Measurements from ENCODE around the gene PCSK7.

Gene PCSK7

DNA sequence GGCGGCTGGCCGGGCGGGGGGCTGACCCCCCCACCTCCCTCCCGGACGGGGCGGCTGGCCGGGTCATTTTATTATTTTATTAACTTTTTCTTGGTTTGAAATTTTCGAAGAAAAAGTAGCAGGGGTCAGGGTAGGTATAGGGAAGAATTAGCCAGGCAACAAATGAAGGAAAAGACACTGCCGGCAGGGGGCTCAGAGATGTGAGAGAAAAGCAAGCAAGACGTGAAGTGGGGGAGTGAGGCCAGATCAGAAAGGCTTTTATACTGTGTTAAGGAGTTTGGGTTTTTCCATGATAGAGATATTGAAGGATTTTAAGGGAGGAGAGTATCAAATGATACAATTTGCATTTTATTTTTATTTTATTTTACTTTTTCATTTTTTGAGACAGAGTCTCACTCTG, 19.6 kb upstream of the PCSK7 start:
- no peak for DNase-seq (ENCODE audit: low read depth)
- TF ChIP-seq, protein P1, sequence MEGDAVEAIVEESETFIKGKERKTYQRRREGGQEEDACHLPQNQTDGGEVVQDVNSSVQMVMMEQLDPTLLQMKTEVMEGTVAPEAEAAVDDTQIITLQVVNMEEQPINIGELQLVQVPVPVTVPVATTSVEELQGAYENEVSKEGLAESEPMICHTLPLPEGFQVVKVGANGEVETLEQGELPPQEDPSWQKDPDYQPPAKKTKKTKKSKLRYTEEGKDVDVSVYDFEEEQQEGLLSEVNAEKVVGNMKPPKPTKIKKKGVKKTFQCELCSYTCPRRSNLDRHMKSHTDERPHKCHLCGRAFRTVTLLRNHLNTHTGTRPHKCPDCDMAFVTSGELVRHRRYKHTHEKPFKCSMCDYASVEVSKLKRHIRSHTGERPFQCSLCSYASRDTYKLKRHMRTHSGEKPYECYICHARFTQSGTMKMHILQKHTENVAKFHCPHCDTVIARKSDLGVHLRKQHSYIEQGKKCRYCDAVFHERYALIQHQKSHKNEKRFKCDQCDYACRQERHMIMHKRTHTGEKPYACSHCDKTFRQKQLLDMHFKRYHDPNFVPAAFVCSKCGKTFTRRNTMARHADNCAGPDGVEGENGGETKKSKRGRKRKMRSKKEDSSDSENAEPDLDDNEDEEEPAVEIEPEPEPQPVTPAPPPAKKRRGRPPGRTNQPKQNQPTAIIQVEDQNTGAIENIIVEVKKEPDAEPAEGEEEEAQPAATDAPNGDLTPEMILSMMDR (conservative IDR thresholded peaks at IDR 0.05; ENCODE audit: control insufficient read depth, insufficient read depth, low read depth, low read length) = peak; percentile 19
- no peak overlapping the region for H3K4me3 ChIP-seq (ENCODE audit: control insufficient read depth, low read depth, low read length)

DNA sequence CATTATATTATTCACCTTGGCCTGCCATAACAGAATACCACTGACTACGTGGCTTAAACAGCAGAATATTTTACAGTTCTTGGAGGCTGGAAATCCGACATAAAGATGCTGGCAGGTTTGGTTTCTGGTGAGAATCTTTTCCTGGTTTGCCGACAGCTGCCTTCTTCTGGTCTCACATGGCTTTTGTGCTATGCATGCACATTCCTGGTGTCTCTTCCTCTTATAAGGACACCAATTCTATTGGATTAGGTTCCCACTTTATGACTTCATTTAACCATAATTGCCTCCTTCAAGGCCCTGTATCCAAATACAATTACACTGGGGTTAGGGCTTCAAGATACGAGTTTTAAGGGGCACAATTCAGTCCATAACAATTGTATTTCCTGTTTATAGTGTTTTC, 17.7 kb upstream of the PCSK7 start:
- no peak overlapping the region for H3K4me3 ChIP-seq (ENCODE audit: control insufficient read depth, low read depth, low read length)
- no peak for DNase-seq (ENCODE audit: low read depth)
- TF ChIP-seq, protein P1 (conservative IDR thresholded peaks at IDR 0.05; ENCODE audit: control insufficient read depth, insufficient read depth, low read depth, low read length) = no peak

DNA sequence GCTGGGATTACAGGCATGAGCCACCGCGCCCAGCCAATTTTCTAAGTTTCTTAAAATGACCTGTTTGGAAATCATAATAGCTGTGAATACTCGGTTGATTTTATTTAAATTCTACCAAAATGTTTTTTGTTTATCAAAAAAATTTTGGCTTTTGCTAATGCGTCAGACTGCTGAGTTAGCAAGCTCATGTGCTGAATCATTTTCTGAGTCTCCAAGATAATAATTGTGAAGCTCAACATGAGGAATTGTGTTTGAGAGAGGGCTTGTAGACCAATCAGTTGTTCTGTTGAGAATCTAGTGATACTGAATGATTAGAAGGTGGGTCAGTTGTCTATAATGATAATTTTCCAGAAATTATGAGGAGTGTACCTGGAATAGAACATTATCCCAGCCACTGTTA, 16.5 kb upstream of the PCSK7 start:
- no peak for DNase-seq (ENCODE audit: low read depth)
- H3K4me3 ChIP-seq (ENCODE audit: control insufficient read depth, low read depth, low read length) = no peak overlapping the region
- TF ChIP-seq, protein P1 (conservative IDR thresholded peaks at IDR 0.05; ENCODE audit: control insufficient read depth, insufficient read depth, low read depth, low read length) = no peak

DNA sequence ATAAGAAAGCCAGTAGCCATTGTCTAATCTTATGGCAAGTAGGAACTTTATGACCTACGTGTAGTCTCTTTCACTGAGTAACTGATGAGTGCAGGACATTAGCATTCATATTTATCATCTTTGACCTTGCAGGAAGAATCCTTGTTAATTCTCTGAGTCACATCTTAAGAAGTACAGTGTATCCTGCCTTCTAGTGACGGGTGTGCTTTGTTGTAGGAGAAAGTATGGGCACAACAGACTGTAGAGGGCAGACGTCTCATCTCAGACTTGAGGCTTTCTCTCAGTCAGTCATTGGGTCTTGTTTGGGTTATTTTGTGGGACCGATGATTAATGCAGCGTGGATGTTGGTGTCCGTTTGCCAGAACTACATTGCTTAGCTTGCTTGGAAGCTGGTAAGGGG, 7.4 kb upstream of the PCSK7 start:
- no peak overlapping the region for H3K4me3 ChIP-seq (ENCODE audit: control insufficient read depth, low read depth, low read length)
- TF ChIP-seq, protein P1 (conservative IDR thresholded peaks at IDR 0.05; ENCODE audit: control insufficient read depth, insufficient read depth, low read depth, low read length) = peak; percentile 79
- peak; percentile 98 for DNase-seq (ENCODE audit: low read depth)

DNA sequence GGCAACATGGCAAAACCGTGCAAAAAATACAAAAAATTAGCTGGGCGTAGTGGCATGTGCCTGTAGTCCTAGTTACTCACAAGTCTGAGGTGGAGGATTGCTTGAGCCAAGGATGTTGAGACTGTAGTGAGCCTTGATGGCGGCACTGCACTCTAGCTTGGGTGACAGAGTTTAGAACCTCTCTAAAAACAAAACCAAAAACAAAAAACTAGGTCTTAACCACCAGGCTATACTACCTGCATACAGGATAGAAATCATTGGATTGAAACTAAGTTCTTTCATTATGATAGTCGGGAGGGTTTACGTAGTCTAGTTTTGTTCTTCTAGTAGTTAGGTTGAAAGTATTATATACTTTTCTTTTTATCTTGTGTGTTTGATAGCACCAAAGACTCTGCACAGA, 6.3 kb upstream of the PCSK7 start:
- TF ChIP-seq, protein P1 (conservative IDR thresholded peaks at IDR 0.05; ENCODE audit: control insufficient read depth, insufficient read depth, low read depth, low read length) = no peak

DNA sequence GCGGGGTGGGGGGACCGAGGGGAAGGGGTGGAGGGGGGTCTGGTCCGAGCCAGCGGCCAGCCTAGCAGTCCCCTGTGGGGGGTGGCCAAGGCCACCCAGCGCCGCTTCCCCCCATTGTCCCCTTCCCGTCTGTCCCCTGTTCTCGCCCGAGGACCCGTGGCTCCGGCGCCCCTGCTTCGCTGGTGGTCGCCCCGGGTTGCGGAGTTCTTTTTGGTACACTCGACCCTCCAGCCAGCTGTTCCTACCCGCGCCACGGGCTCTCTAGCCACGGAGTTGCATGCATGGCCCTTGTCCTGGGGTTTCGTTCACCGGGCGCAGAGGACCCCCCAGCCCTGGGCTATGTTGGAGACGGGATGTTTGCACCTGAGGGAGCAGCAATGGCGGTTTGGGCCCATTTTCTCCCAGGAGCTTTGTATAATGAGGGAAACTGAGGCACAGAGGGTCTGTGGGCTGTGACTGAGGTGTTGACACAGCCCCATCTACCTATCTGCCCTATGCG, 1.1 kb upstream of the PCSK7 start:
- H3K4me3 ChIP-seq (ENCODE audit: control insufficient read depth, low read depth, low read length) = peak overlapping the region; percentile 66
- TF ChIP-seq, protein P1 (conservative IDR thresholded peaks at IDR 0.05; ENCODE audit: control insufficient read depth, insufficient read depth, low read depth, low read length) = no peak
- DNase-seq (ENCODE audit: low read depth) = no peak

More for the DNA sequence above, 6.3 kb upstream of the PCSK7 start:
- H3K4me3 ChIP-seq (ENCODE audit: control insufficient read depth, low read depth, low read length) = no peak overlapping the region
- DNase-seq (ENCODE audit: low read depth) = no peak

All from fibroblast of mammary gland (primary cell).